Spleen (tissue), 11 donors: ENCODE data around the gene TPO. TPM values are rescaled to one million over a fixed set of nuclear protein-coding genes. Genes with fewer than 3 reads are reported as not detected.

Experiments used
- DNase-seq: peaks from one replicate; pipeline ENCODE4 v3.0.0-alpha.2; 2020
- H3K27ac ChIP-seq, 8 donors: fragments of 200-600 bp; sonication (generic) in 7 of 8; 1 replicate in 4 of 8; 2 replicates in 4 of 8; pipeline versions ENCODE4 v1.5.0 to v1.8.0; 2016 to 2021; ENCODE audit warnings: inconsistent platforms in 4 of 8, mild to moderate bottlenecking in 4 of 8, moderate library complexity in 1 of 8
- H3K27me3 ChIP-seq, 7 donors: fragments of 200-600 bp; sonication (generic) in 6 of 7; replicated peaks in 1 of 7; 1 replicate in 4 of 7; 2 replicates in 3 of 7; pipeline versions ENCODE4 v1.5.0 to v1.8.0; 2016 to 2021; ENCODE audit warnings: inconsistent platforms in 3 of 7, mild to moderate bottlenecking in 1 of 7
- H3K36me3 ChIP-seq, 6 donors: fragments of 200-600 bp; sonication (generic) in 5 of 6; 1 replicate in 4 of 6; 2 replicates in 2 of 6; pipeline versions ENCODE4 v1.5.0 to v1.8.0; 2016 to 2021; ENCODE audit warnings: inconsistent platforms in 2 of 6
- H3K4me1 ChIP-seq, 6 donors: fragments of 200-600 bp; sonication (generic) in 5 of 6; 1 replicate in 3 of 6; 2 replicates in 3 of 6; pipeline versions ENCODE4 v1.5.0 to v1.8.0; 2016 to 2021; ENCODE audit warnings: inconsistent platforms in 3 of 6
- H3K4me3 ChIP-seq, 8 donors: fragments of 200-600 bp; sonication (generic) in 7 of 8; 1 replicate in 4 of 8; 2 replicates in 4 of 8; pipeline versions ENCODE4 v1.5.0 to v1.8.0; 2016 to 2021; ENCODE audit warnings: inconsistent platforms in 4 of 8, mild to moderate bottlenecking in 4 of 8, moderate library complexity in 2 of 8
- H3K9me3 ChIP-seq, 8 donors: fragments of 200-600 bp; sonication (generic) in 7 of 8; 1 replicate in 4 of 8; 2 replicates in 4 of 8; pipeline versions ENCODE4 v1.5.0 to v1.8.0; 2016 to 2021; ENCODE audit warnings: inconsistent platforms in 4 of 8
- POLR2A ChIP-seq, 3 donors: fragments of 450-650 bp; IDR thresholded peaks; one replicate each; pipeline ENCODE4 v1.5.1; 2017; ENCODE audit warnings: antibody characterized with exemption in 3 of 3, mild to moderate bottlenecking in 1 of 3
- POLR2AphosphoS5 ChIP-seq, 3 donors: sonication (generic); formaldehyde crosslinking; IDR thresholded peaks; one replicate each; pipeline ENCODE4 v1.5.1; 2017; ENCODE audit warnings: antibody characterized with exemption in 3 of 3
- WGBS, 5 donors: extraction: QIAGEN DNeasy Blood & Tissue Kit in 3 of 5; methylation state at CpG; one replicate each; pipeline versions ENCODE4 v1.1.5 to v1.1.7; 2013 to 2018; 5-methylcytosine and 5-hydroxymethylcytosine counted together
- intact Hi-C: fragments of 100-400 bp; cut with DNase I; formaldehyde crosslinking; loops from one replicate; pipeline ENCODE4 v1.15.0; 2023; ENCODE audit warnings: low total_unique reads
- polyA plus RNA-seq, 3 donors: library from polyadenylated mRNA; stranded (reverse); fragments of 200-250 nt; gene quantifications; one replicate each; pipeline ENCODE4 v1.2.1, GENCODE V29; 2013
- total RNA-seq, 7 donors: library from RNA; depleted of rRNA in 3 of 7; stranded (reverse); fragments of >200 nt in 3 of 7; fragmentation: NEBNext Ultra II Directional in 4 of 7; extraction: Animal tissue kit (Norgen Biotek cat#: 25700) in 4 of 7; gene quantifications; one replicate each; pipeline versions ENCODE4 v1.1.0 to v1.2.1, GENCODE V29; 2016 to 2021
- TF ChIP-seq, protein P1 (sequence below), 11 experiments: fragments of 200-600 bp in 7 of 11; fragments of 450-650 bp in 4 of 11; sonication (generic) in 4 of 11; IDR thresholded peaks in 8 of 11; conservative IDR thresholded peaks in 3 of 11; 1 replicate in 7 of 11; 2 replicates in 4 of 11; pipeline versions ENCODE4 v1.4.0 to v1.8.0; 2016 to 2021; ENCODE audit warnings: antibody characterized with exemption in 11 of 11, inconsistent platforms in 4 of 11, mild to moderate bottlenecking in 1 of 11
- donor health status: healthy with polysubstance abuse.
- donor health status: DM: no; HTN: no; CAD: no; lungs with moderate emphysema.
- donor health status: DM: no; HTN: no; CAD: no.
- donor health status: Bipolar disorder and iron deficiency.
- donor health status: healthy.
- donor health status: DM: no; HTN: no; CAD: no.
- donor health status: DM: yes; HTN: yes; CAD: no.

Gene TPO
- total and polyA plus RNA-seq, 10 donors, result 14.4 to 127 (median 49.0) TPM

DNA sequence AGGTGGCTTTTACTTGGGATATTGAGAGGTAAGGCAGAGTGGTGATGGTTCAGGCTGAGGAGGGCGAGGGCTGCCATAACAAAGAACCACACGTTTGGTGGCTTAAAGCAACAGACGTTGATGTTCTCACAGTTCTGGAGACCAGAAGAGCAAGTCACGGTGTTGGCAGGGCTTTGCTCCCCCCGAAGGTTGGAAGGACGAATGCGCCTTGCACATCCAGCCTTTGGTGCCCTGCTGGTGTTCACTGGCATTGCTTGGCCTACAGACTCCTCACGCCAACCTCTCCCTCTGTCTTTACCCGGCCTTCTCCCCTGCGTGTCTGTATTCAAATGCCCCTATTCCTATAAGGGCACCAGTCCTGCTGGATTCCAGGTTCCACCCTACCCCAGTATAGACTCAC is 125.4 kb downstream of the TPO start:
- 42 to 50% (median 48%) methylated on average over 10 of the region's 10 CpGs for WGBS, 5 donors
- Histone ChIP-seq H3K27me3 (no peaks in the 10 kb centered on the region), H3K4me1 (peaks cover 0 to 15% (median 0%) of the 10 kb centered on the region in 6 donors), H3K4me3 (peak overlapping the region in 2 of 8 donors; percentile 39 to 56), H3K36me3 (peaks cover 0 to 7% (median 0%) of the 10 kb centered on the region in 6 donors), H3K9me3 (no peaks in the 10 kb centered on the region), H3K27ac (peak overlapping the region in 5 of 8 donors; percentile 44 to 76 (median 64))
- DNase-seq, result no peak
- TF ChIP-seq, protein P1, sequence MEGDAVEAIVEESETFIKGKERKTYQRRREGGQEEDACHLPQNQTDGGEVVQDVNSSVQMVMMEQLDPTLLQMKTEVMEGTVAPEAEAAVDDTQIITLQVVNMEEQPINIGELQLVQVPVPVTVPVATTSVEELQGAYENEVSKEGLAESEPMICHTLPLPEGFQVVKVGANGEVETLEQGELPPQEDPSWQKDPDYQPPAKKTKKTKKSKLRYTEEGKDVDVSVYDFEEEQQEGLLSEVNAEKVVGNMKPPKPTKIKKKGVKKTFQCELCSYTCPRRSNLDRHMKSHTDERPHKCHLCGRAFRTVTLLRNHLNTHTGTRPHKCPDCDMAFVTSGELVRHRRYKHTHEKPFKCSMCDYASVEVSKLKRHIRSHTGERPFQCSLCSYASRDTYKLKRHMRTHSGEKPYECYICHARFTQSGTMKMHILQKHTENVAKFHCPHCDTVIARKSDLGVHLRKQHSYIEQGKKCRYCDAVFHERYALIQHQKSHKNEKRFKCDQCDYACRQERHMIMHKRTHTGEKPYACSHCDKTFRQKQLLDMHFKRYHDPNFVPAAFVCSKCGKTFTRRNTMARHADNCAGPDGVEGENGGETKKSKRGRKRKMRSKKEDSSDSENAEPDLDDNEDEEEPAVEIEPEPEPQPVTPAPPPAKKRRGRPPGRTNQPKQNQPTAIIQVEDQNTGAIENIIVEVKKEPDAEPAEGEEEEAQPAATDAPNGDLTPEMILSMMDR (IDR thresholded peaks at IDR 0.05 in 8 of 11, conservative IDR thresholded peaks at IDR 0.05 in 3 of 11), result peak in 4 of 11 experiments; percentile 13 to 42 (median 23)
- TF ChIP-seq POLR2A (IDR thresholded peaks at IDR 0.05) (no peak), POLR2AphosphoS5 (IDR thresholded peaks at IDR 0.05) (no peak)
- intact Hi-C loops, result no loop called here

GRCh38 chr2:1539441-1539840 is 126.2 kb downstream of the TPO start:
- intact Hi-C loops, result no loop called here
- TF ChIP-seq POLR2A (IDR thresholded peaks at IDR 0.05) (no peak), POLR2AphosphoS5 (IDR thresholded peaks at IDR 0.05) (peak in 1 of 3 donors; percentile 16)
- TF ChIP-seq, protein P1 (IDR thresholded peaks at IDR 0.05 in 8 of 11, conservative IDR thresholded peaks at IDR 0.05 in 3 of 11), result no peak
- WGBS, 5 donors, result 86 to 95% (median 88%) methylated on average over 18 to 19 of the region's 19 CpGs

DNA sequence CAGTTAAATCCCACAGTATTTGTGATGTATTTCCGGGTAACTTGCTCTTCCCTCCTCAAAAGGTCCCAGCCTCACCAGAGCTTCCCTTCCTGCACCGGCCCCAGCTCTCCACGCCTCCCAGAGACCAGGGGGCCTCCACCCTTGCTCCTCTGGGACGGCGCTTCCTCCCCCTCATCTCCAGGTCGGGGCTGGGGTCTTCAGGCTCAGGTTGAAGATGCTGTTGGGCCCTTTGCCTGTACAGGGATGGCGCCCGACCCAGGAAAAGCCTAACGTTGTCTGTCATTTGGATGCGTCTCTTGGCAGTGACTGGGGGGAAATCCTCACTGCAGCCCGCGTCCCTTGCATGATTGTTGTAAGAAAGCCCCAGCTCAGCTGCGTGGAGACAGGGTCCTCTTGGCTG is 126.7 kb downstream of the TPO start:
- 68 to 84% (median 73%) methylated on average over 13 of the region's 13 CpGs for WGBS, 5 donors
- TF ChIP-seq, protein P1 (IDR thresholded peaks at IDR 0.05 in 8 of 11, conservative IDR thresholded peaks at IDR 0.05 in 3 of 11), result no peak
- TF ChIP-seq POLR2AphosphoS5 (IDR thresholded peaks at IDR 0.05) (no peak), POLR2A (IDR thresholded peaks at IDR 0.05) (no peak)
- intact Hi-C loops, result loop anchor here (10.0 kb wide), 1 partner anchor 825 kb away; no protein-coding TSS in a partner anchor

More at GRCh38 chr2:1539441-1539840, 126.2 kb downstream of the TPO start:
- peak overlapping the region in 3 of 8 donors; percentile 18 to 56 (median 39) for H3K4me3 ChIP-seq
- DNase-seq, result no peak
- peaks cover 0 to 7% (median 0%) of the 10 kb centered on the region in 6 donors for H3K36me3 ChIP-seq
- H3K27ac ChIP-seq, result peak overlapping the region in 6 of 8 donors; percentile 46 to 76 (median 66)
- no peaks in the 10 kb centered on the region for H3K27me3 ChIP-seq
- H3K4me1 ChIP-seq, result peaks cover 0 to 15% (median 0%) of the 10 kb centered on the region in 6 donors
- no peaks in the 10 kb centered on the region for H3K9me3 ChIP-seq

GRCh38 chr2:1540481-1540880 is 127.2 kb downstream of the TPO start:
- H3K4me1 ChIP-seq, result peaks cover 0 to 15% (median under 1%) of the 10 kb centered on the region in 6 donors
- H3K36me3 ChIP-seq, result peaks cover 0 to 7% (median 0%) of the 10 kb centered on the region in 6 donors
- 75 to 90% (median 90%) methylated on average over 25 of the region's 25 CpGs for WGBS, 5 donors
- no peak for DNase-seq
- intact Hi-C loops, result loop anchor here (10.0 kb wide), 1 partner anchor 826 kb away; no protein-coding TSS in a partner anchor
- peak overlapping the region in 7 of 8 donors; percentile 0 to 56 (median 17) for H3K4me3 ChIP-seq
- TF ChIP-seq, protein P1 (IDR thresholded peaks at IDR 0.05 in 8 of 11, conservative IDR thresholded peaks at IDR 0.05 in 3 of 11), result no peak
- TF ChIP-seq POLR2AphosphoS5 (IDR thresholded peaks at IDR 0.05), result peak in 2 of 3 donors; percentile 16 to 43
- peak overlapping the region; percentile 19 to 76 (median 62) for H3K27ac ChIP-seq
- H3K9me3 ChIP-seq, result no peaks in the 10 kb centered on the region
- H3K27me3 ChIP-seq, result no peaks in the 10 kb centered on the region

More for the DNA sequence above, 126.7 kb downstream of the TPO start:
- no peaks in the 10 kb centered on the region for H3K27me3 ChIP-seq
- peak overlapping the region in 7 of 8 donors; percentile 29 to 76 (median 64) for H3K27ac ChIP-seq
- H3K9me3 ChIP-seq, result no peaks in the 10 kb centered on the region
- peaks cover 0 to 7% (median 0%) of the 10 kb centered on the region in 6 donors for H3K36me3 ChIP-seq
- DNase-seq, result no peak
- peaks cover 0 to 15% (median 0%) of the 10 kb centered on the region in 6 donors for H3K4me1 ChIP-seq
- peak overlapping the region in 5 of 8 donors; percentile 0 to 56 (median 18) for H3K4me3 ChIP-seq
